PC-3 (cell line): ENCODE measurements around the gene CPA2. TPM values are rescaled to one million over a fixed set of nuclear protein-coding genes. Genes with fewer than 3 reads are reported as not detected.

Source experiments
- ATAC-seq: fragments of 200-7000 bp; cut with Tn5 transposase; 2 replicates; pipeline ENCODE4 v1.9.1; 2020; ENCODE audit warnings: mild to moderate bottlenecking, moderate library complexity
- BruUV-seq: library from RNA; stranded (reverse); fragments of 400-500 nt; replicated peaks from 2 replicates; lab custom pipeline; 2021; lab: Mats Ljungman, UMichigan
- CTCF ChIA-PET: fragments of 300-600 bp; sonication (Branson Sonifier 250); formaldehyde crosslinking; loops from one replicate; lab custom pipeline; 2022; ENCODE audit warnings: antibody characterized with exemption; lab: Charles Lee
- POLR2A ChIA-PET: fragments of 300-600 bp; sonication (Branson Sonifier 250); formaldehyde crosslinking; loops from one replicate; lab custom pipeline; 2022; ENCODE audit warnings: antibody characterized with exemption; ENCODE audit not compliant: unreplicated experiment; lab: Charles Lee
- DNase-seq: peaks from one replicate; pipeline ENCODE4 v3.0.0-alpha.2; 2015
- H2AFZ ChIP-seq: fragments of 300-600 bp; sonication (generic); 2 replicates; pipeline ENCODE4 v1.6.0; 2016; ENCODE audit warnings: antibody characterized with exemption, low read length
- H3F3A ChIP-seq: fragments of 300-600 bp; sonication (generic); one replicate; pipeline ENCODE4 v1.6.0; 2017; ENCODE audit warnings: antibody characterized with exemption, low read length, control low read depth, mild to moderate bottlenecking; ENCODE audit not compliant: unreplicated experiment
- H3K27ac ChIP-seq: fragments of 300-600 bp; sonication (generic); 2 replicates; pipeline ENCODE4 v1.5.1; 2016; ENCODE audit warnings: mild to moderate bottlenecking, low read length
- H3K27me3 ChIP-seq: fragments of 300-600 bp; sonication (generic); 2 replicates; pipeline ENCODE4 v1.6.1; 2016; ENCODE audit warnings: low read length, mixed read lengths
- H3K36me3 ChIP-seq: fragments of 300-600 bp; sonication (generic); 2 replicates; pipeline ENCODE4 v1.6.1; 2016; ENCODE audit warnings: low read depth, mixed run types, low read length, mixed read lengths
- H3K4me1 ChIP-seq: fragments of 300-600 bp; sonication (generic); 2 replicates; pipeline ENCODE4 v1.5.1; 2016; ENCODE audit warnings: low read length; ENCODE audit not compliant: insufficient read depth
- H3K4me2 ChIP-seq: fragments of 300-600 bp; sonication (generic); 2 replicates; pipeline ENCODE4 v1.6.0; 2016; ENCODE audit warnings: low read length
- H3K4me3 ChIP-seq: fragments of 300-600 bp; sonication (generic); 2 replicates; pipeline ENCODE4 v1.5.1; 2016; ENCODE audit warnings: mild to moderate bottlenecking, low read length, mixed read lengths
- H3K79me2 ChIP-seq: fragments of 300-600 bp; sonication (generic); 2 replicates; pipeline ENCODE4 v1.6.1; 2017; ENCODE audit warnings: low read length, mixed read lengths
- H3K9ac ChIP-seq: fragments of 300-600 bp; sonication (generic); 2 replicates; pipeline ENCODE4 v1.6.0; 2016; ENCODE audit warnings: mild to moderate bottlenecking, low read length
- H3K9me2 ChIP-seq: fragments of 300-600 bp; sonication (generic); replicated peaks from 2 replicates; pipeline ENCODE4 v1.6.1; 2016; ENCODE audit warnings: mixed run types, low read length, mixed read lengths
- H3K9me3 ChIP-seq: fragments of 300-600 bp; sonication (generic); 2 replicates; pipeline ENCODE4 v1.6.1; 2016; ENCODE audit warnings: low read length, mixed read lengths
- H4K20me1 ChIP-seq: fragments of 300-600 bp; sonication (generic); 2 replicates; pipeline ENCODE4 v1.6.1; 2016; ENCODE audit warnings: low read length, mixed read lengths
- CTCF ChIP-seq: fragments of 300-600 bp; sonication (generic); conservative IDR thresholded peaks from 2 replicates; pipeline ENCODE4 v1.5.1; 2017; ENCODE audit warnings: antibody characterized with exemption, low read depth, mild to moderate bottlenecking, low read length
- EZH2 ChIP-seq: fragments of 300-600 bp; sonication (generic); IDR thresholded peaks from one replicate; pipeline ENCODE4 v1.6.1; 2017; ENCODE audit warnings: antibody characterized with exemption, mild to moderate bottlenecking, low read length; ENCODE audit not compliant: unreplicated experiment
- EZH2phosphoT487 ChIP-seq: fragments of 300-600 bp; sonication (generic); IDR thresholded peaks from 2 replicates; pipeline ENCODE4 v1.6.1; 2018; ENCODE audit warnings: mild to moderate bottlenecking, antibody characterized with exemption, low read length, borderline replicate concordance
- intact Hi-C: fragments of 100-400 bp; cut with micrococcal nuclease; formaldehyde crosslinking; loops from 2 replicates; pipeline ENCODE4 v1.9.0; 2023
- total RNA-seq: library from RNA; depleted of rRNA; stranded (reverse); fragments of >200 nt; gene quantifications from 2 replicates; pipeline ENCODE4 v1.2.3, GENCODE V29; 2014

CPA2 gene
- total RNA-seq, 1 experiment from 2014 or later: not detected

DNA sequence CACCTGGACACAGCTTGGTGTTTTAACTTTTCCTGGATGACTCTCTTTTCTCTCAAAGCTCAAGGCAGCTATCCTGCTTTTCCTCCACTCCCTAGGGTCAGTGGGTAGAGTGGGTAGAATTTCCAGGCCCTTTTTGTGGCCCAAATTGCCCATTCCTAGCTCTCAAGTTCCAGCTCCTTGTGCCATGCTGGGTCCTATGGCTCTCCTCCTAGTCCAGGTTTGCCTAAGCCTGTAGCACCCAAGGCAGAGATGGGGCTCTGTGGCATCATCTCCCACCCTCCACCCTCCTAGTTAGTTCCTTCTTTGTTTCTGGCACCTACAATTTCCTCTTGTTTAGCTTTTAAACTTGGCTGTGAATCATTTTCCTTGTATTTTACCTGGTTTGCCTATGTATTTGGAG is 36.0 kb downstream of the CPA2 start:
- ChIA-PET CTCF (interaction anchor here (0.6 kb wide), 1 partner anchor 207 kb away, joined by 3 read pairs; no protein-coding TSS in a partner anchor), POLR2A (no interaction called here)
- Histone ChIP-seq H3K9me3 (no peaks in the 10 kb centered on the region), H4K20me1 (no peaks in the 10 kb centered on the region), H3K27ac (no peak overlapping the region), H3K27me3 (no peaks in the 10 kb centered on the region), H3K4me3 (no peak overlapping the region), H3F3A (no peaks in the 10 kb centered on the region), H3K9me2 (no peaks in the 10 kb centered on the region), H3K79me2 (no peaks in the 10 kb centered on the region), H2AFZ (no peak overlapping the region), H3K36me3 (no peaks in the 10 kb centered on the region), H3K4me1 (no peaks in the 10 kb centered on the region), H3K4me2 (no peak overlapping the region), H3K9ac (no peak overlapping the region)
- no peak for DNase-seq
- no peak for TF ChIP-seq CTCF
- no peak for TF ChIP-seq EZH2phosphoT487
- TF ChIP-seq EZH2: no peak
- BruUV-seq: no TSS peak
- intact Hi-C loops: no loop called here
- no peak for ATAC-seq

DNA sequence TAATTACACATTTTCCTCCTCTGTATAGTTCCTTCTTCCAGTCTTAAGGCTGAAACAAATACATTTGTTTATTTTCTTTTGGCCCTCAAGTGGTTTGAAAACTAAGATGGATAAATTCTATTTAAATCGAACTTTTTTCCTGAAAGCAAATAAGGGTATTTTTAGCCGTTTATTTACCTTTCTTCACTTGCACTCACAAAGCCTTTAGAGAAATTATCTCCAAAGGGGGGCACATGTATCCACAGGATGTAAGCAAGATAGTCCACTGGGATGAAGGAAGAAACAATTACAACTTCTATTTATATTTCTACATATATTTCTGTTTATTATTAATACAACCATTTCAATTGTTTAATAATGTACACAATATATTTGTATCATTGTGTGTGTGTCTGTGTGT is 36.5 kb downstream of the CPA2 start:
- no peak overlapping the region for H2AFZ ChIP-seq
- no peak overlapping the region for H3K4me2 ChIP-seq
- H3K4me1 ChIP-seq: no peaks in the 10 kb centered on the region
- no peak for TF ChIP-seq EZH2
- TF ChIP-seq CTCF: no peak
- TF ChIP-seq EZH2phosphoT487: no peak
- no peaks in the 10 kb centered on the region for H3K27me3 ChIP-seq
- H4K20me1 ChIP-seq: no peaks in the 10 kb centered on the region
- no peaks in the 10 kb centered on the region for H3K9me3 ChIP-seq
- H3K4me3 ChIP-seq: no peak overlapping the region
- H3K36me3 ChIP-seq: no peaks in the 10 kb centered on the region
- intact Hi-C loops: no loop called here
- no peak overlapping the region for H3K27ac ChIP-seq
- no peaks in the 10 kb centered on the region for H3K79me2 ChIP-seq
- H3K9ac ChIP-seq: no peak overlapping the region
- H3K9me2 ChIP-seq: no peaks in the 10 kb centered on the region
- ChIA-PET CTCF (interaction anchor here (0.6 kb wide), 1 partner anchor 207 kb away, joined by 3 read pairs; no protein-coding TSS in a partner anchor), POLR2A (no interaction called here)
- DNase-seq: no peak
- ATAC-seq: no peak
- no peaks in the 10 kb centered on the region for H3F3A ChIP-seq
- no TSS peak for BruUV-seq

- intact Hi-C loops: no loop called here
- H3K27ac ChIP-seq: no peak overlapping the region
- ChIA-PET POLR2A (no interaction called here), CTCF (no interaction called here)
- ATAC-seq (no peak), DNase-seq (no peak)
- BruUV-seq: no TSS peak
- H3K36me3 ChIP-seq: no peaks in the 10 kb centered on the region
- no peaks in the 10 kb centered on the region for H3F3A ChIP-seq
- H3K9ac ChIP-seq: no peak overlapping the region
- H3K27me3 ChIP-seq: no peaks in the 10 kb centered on the region
- TF ChIP-seq CTCF: no peak
- H3K4me1 ChIP-seq: no peaks in the 10 kb centered on the region
- no peaks in the 10 kb centered on the region for H3K79me2 ChIP-seq
- H3K9me3 ChIP-seq: no peaks in the 10 kb centered on the region
- no peak overlapping the region for H2AFZ ChIP-seq
- no peak overlapping the region for H3K4me2 ChIP-seq
- H3K9me2 ChIP-seq: no peaks in the 10 kb centered on the region
- H4K20me1 ChIP-seq: no peaks in the 10 kb centered on the region
- no peak overlapping the region for H3K4me3 ChIP-seq
These were observed 36.9 kb downstream of the CPA2 start for GRCh38 chr7:130303551-130303950.
